Measurements from ENCODE around the gene MAN1C1. TPM values are rescaled to one million over a fixed set of nuclear protein-coding genes. Genes with fewer than 3 reads are reported as not detected.

MAN1C1 gene
- total RNA-seq, 1 experiment from 2014 or later = 16.8 TPM

DNA sequence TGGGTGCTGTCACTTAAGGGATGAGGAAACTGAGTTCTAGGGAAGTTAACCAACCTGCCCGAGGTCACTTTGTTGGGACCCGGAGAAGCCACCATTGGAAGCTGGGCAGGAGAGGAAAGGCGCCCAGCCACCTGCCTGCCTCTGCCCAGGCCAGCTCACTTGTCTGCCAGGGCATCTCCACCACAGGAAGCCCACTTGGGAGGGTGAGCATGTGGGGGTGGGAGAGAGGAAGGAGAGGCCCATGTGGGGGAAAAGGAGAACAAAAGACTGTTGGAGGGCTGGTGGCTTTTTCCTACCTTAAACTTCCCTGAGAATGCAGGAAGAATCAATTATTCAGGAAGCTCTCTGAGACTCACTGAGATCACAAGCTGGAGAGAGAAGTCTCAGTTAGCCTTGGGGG is 139.6 kb downstream of the MAN1C1 start:
- TF ChIP-seq, protein P1, sequence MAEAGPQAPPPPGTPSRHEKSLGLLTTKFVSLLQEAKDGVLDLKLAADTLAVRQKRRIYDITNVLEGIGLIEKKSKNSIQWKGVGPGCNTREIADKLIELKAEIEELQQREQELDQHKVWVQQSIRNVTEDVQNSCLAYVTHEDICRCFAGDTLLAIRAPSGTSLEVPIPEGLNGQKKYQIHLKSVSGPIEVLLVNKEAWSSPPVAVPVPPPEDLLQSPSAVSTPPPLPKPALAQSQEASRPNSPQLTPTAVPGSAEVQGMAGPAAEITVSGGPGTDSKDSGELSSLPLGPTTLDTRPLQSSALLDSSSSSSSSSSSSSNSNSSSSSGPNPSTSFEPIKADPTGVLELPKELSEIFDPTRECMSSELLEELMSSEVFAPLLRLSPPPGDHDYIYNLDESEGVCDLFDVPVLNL (CRISPR knock-in tag; IDR thresholded peaks at IDR 0.05; ENCODE audit: borderline replicate concordance, low read depth) = no peak
- TF ChIP-seq, protein P2, sequence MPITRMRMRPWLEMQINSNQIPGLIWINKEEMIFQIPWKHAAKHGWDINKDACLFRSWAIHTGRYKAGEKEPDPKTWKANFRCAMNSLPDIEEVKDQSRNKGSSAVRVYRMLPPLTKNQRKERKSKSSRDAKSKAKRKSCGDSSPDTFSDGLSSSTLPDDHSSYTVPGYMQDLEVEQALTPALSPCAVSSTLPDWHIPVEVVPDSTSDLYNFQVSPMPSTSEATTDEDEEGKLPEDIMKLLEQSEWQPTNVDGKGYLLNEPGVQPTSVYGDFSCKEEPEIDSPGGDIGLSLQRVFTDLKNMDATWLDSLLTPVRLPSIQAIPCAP (CRISPR knock-in tag; IDR thresholded peaks at IDR 0.05) = no peak
- TF ChIP-seq HMGA2 (CRISPR knock-in tag; IDR thresholded peaks at IDR 0.05) (no peak), NFE2L1 (CRISPR knock-in tag; IDR thresholded peaks at IDR 0.05) (no peak), SMAD4 (CRISPR knock-in tag; IDR thresholded peaks at IDR 0.05) (no peak), IRF2 (CRISPR knock-in tag; IDR thresholded peaks at IDR 0.05; ENCODE audit: borderline replicate concordance, low read depth) (no peak), ZNF232 (CRISPR knock-in tag; IDR thresholded peaks at IDR 0.05) (no peak), PRRX2 (CRISPR knock-in tag; IDR thresholded peaks at IDR 0.05) (no peak), RORB (CRISPR knock-in tag; IDR thresholded peaks at IDR 0.05) (no peak), ZNF121 (CRISPR knock-in tag; IDR thresholded peaks at IDR 0.05) (no peak)
- TF ChIP-seq, protein P3, sequence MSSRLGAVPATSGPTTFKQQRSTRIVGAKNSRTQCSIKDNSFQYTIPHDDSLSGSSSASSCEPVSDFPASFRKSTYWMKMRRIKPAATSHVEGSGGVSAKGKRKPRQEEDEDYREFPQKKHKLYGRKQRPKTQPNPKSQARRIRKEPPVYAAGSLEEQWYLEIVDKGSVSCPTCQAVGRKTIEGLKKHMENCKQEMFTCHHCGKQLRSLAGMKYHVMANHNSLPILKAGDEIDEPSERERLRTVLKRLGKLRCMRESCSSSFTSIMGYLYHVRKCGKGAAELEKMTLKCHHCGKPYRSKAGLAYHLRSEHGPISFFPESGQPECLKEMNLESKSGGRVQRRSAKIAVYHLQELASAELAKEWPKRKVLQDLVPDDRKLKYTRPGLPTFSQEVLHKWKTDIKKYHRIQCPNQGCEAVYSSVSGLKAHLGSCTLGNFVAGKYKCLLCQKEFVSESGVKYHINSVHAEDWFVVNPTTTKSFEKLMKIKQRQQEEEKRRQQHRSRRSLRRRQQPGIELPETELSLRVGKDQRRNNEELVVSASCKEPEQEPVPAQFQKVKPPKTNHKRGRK (CRISPR knock-in tag; IDR thresholded peaks at IDR 0.05; ENCODE audit: borderline replicate concordance) = no peak
- TF ChIP-seq, protein P4, sequence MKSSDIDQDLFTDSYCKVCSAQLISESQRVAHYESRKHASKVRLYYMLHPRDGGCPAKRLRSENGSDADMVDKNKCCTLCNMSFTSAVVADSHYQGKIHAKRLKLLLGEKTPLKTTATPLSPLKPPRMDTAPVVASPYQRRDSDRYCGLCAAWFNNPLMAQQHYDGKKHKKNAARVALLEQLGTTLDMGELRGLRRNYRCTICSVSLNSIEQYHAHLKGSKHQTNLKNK (CRISPR knock-in tag; IDR thresholded peaks at IDR 0.05) = no peak
- CTCF ChIA-PET = interaction anchor here (0.7 to 1.6 kb wide), 5 partner anchors 24 to 191 kb away, joined by 3 to 4 read pairs (median 4); no protein-coding TSS in a partner anchor
- ATAC-seq (no peak), DNase-seq (ENCODE audit: low spot score) (no peak)
- H3K4me3 Mint-ChIP-seq = no peak overlapping the region
- H3K27ac Mint-ChIP-seq = no peak overlapping the region
- POLR2A ChIA-PET = no interaction called here
- no peaks in the 10 kb centered on the region for H3K27me3 Mint-ChIP-seq (ENCODE audit: low read depth)
- peaks cover 29% of the 10 kb centered on the region for H3K4me1 Mint-ChIP-seq
- H3K36me3 Mint-ChIP-seq = no peaks in the 10 kb centered on the region
- no peaks in the 10 kb centered on the region for H3K9me3 Mint-ChIP-seq

DNA sequence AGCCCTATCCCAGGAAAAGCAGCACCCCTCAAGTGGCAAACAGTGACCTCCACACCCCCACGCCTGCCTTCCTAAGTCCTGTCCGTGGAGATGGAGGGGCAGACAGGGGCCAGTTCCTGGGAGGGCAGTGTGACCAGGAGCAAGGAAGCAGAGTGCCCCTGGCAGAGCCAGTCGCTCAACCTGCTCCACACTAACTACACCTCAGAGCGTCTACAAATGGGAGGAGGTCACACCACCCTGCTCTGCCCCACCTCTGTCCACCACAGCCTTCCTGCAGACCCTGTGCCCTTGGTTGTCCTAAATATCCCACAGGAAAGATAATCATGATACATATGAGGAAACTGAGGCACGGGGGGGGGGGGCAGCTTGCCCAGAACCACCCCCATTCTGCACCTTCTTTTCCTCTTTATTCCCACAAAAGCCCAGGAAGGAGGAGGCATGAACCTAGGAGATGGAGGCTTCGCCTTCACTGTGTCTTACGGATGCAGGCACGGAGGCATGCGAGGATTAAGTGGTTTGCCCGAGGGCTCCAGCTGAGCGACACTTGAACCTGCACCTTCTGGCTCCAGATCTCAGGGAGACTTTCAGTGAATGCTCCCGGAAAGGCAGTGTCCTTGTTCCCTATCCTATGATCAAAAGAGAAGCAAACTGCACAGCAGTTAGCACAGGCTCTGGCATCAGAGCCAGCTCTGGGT is 140.7 kb downstream of the MAN1C1 start:
- Mint-ChIP-seq H3K4me1 (peaks cover 29% of the 10 kb centered on the region), H3K9me3 (no peaks in the 10 kb centered on the region), H3K27ac (no peak overlapping the region), H3K27me3 (ENCODE audit: low read depth) (no peaks in the 10 kb centered on the region), H3K36me3 (no peaks in the 10 kb centered on the region), H3K4me3 (no peak overlapping the region)
- ChIA-PET POLR2A (no interaction called here), CTCF (interaction anchor here (0.7 to 3.9 kb wide), 15 partner anchors 9 to 238 kb away, joined by 3 to 20 read pairs (median 5); partner anchors contain the start of gene SELENON)
- no peak for DNase-seq (ENCODE audit: low spot score)
- TF ChIP-seq ZNF416 (CRISPR knock-in tag; IDR thresholded peaks at IDR 0.05) = no peak
- TF ChIP-seq, protein P5, sequence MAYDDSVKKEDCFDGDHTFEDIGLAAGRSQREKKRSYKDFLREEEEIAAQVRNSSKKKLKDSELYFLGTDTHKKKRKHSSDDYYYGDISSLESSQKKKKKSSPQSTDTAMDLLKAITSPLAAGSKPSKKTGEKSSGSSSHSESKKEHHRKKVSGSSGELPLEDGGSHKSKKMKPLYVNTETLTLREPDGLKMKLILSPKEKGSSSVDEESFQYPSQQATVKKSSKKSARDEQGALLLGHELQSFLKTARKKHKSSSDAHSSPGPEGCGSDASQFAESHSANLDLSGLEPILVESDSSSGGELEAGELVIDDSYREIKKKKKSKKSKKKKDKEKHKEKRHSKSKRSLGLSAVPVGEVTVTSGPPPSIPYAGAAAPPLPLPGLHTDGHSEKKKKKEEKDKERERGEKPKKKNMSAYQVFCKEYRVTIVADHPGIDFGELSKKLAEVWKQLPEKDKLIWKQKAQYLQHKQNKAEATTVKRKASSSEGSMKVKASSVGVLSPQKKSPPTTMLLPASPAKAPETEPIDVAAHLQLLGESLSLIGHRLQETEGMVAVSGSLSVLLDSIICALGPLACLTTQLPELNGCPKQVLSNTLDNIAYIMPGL (CRISPR knock-in tag; IDR thresholded peaks at IDR 0.05) = no peak
- no peak; the same call in 1 of the 2 replicates for ATAC-seq

DNA sequence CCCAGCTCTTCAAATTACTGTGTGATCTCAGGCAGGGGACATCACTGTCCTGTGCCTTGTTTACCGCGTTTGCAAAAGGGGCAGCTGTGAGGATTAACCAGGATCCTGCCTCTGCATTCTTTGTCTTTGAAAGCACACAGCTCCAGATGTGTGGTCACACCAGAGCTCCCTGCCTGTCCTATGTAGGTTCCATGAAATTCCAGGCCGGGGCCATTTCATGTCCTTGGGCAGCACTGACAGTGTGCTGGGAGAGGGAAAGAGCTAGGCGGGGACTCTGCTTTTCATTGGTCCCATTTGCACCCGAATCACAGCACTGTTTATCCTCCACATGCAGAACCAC is 141.2 kb downstream of the MAN1C1 start:
- ChIA-PET POLR2A (no interaction called here), CTCF (interaction anchor here (0.7 to 3.9 kb wide), 14 partner anchors 8 to 238 kb away, joined by 3 to 20 read pairs (median 5); partner anchors contain the start of gene SELENON)
- no peak for TF ChIP-seq ETV6 (CRISPR knock-in tag; IDR thresholded peaks at IDR 0.05)
- no peak for TF ChIP-seq EMX1 (CRISPR knock-in tag; IDR thresholded peaks at IDR 0.05)
- H3K4me3 Mint-ChIP-seq = no peak overlapping the region
- no peaks in the 10 kb centered on the region for H3K9me3 Mint-ChIP-seq
- no peaks in the 10 kb centered on the region for H3K36me3 Mint-ChIP-seq
- H3K4me1 Mint-ChIP-seq = peaks cover 29% of the 10 kb centered on the region
- no peaks in the 10 kb centered on the region for H3K27me3 Mint-ChIP-seq (ENCODE audit: low read depth)
- ATAC-seq (no peak; the same call in 1 of the 2 replicates), DNase-seq (ENCODE audit: low spot score) (no peak)
- no peak overlapping the region for H3K27ac Mint-ChIP-seq

Measured in WTC11 (cell line).